Measurements from ENCODE around the gene POU5F2.

The POU5F2 gene

GRCh38 chr5:93716453-93716852, 24.9 kb downstream of the POU5F2 start:
- DNase-seq (ENCODE audit: low read depth in 2 of 2), result no peak

GRCh38 chr5:93715761-93716160, 25.6 kb downstream of the POU5F2 start:
- no peak for DNase-seq (ENCODE audit: low read depth in 2 of 2)

- no peak for DNase-seq (ENCODE audit: low read depth in 2 of 2)
These were observed 26.1 kb downstream of the POU5F2 start for GRCh38 chr5:93715327-93715726.

GRCh38 chr5:93708442-93708841, 33.0 kb downstream of the POU5F2 start:
- DNase-seq (ENCODE audit: low read depth in 2 of 2), result no peak

- DNase-seq (ENCODE audit: low read depth in 2 of 2), result no peak
These were observed 35.5 kb downstream of the POU5F2 start for GRCh38 chr5:93705896-93706295.

GRCh38 chr5:93704996-93705395, 36.4 kb downstream of the POU5F2 start:
- DNase-seq (ENCODE audit: low read depth in 2 of 2), result no peak

- DNase-seq (ENCODE audit: low read depth in 2 of 2), result no peak
These were observed 49.4 kb downstream of the POU5F2 start for GRCh38 chr5:93691997-93692396.
